Measurements from ENCODE around the gene LRRC61. TPM values are rescaled to one million over a fixed set of nuclear protein-coding genes. Genes with fewer than 3 reads are reported as not detected.

Gene LRRC61
- total RNA-seq, 6 experiments from 2014 or later, result 13.0 to 33.0 (median 19.1) TPM

GRCh38 chr7:150355666-150356059 lies 32.5 kb downstream of the LRRC61 start:
- ATAC-seq (no peak), DNase-seq (no peak)
- no peak overlapping the region for H3K4me3 ChIP-seq
- H3K36me3 ChIP-seq, result no peaks in the 10 kb centered on the region
- WGBS (ENCODE audit: insufficient coverage, low coverage, low lambda C conversion rate, missing lambda C conversion rate), result 91% methylated on average over 1 of the region's 1 CpG
- no peaks in the 10 kb centered on the region for H3K9me3 ChIP-seq
- peaks cover 0 to 23% (median 7%) of the 10 kb centered on the region in 4 donors for H3K4me1 ChIP-seq
- H3K27ac ChIP-seq, result peak overlapping the region in 2 of 3 donors; percentile 78 to 82
- H3K27me3 ChIP-seq, result no peaks in the 10 kb centered on the region
- no peak for TF ChIP-seq POLR2A (IDR thresholded peaks at IDR 0.05)
- TF ChIP-seq CTCF (IDR thresholded peaks at IDR 0.05), result no peak
- intact Hi-C loops (cut with DNase I), result no loop called here

- DNase-seq, result no peak
- WGBS (ENCODE audit: insufficient coverage, low coverage, low lambda C conversion rate, missing lambda C conversion rate), result 7% methylated on average over 5 of the region's 6 CpGs
- H3K27me3 ChIP-seq, result no peaks in the 10 kb centered on the region
- H3K27ac ChIP-seq, result peak overlapping the region in 2 of 3 donors; percentile 78 to 82
- intact Hi-C loops (cut with DNase I), result no loop called here
- TF ChIP-seq CTCF (IDR thresholded peaks at IDR 0.05), result peak; percentile 41 to 70 (median 66)
- TF ChIP-seq POLR2A (IDR thresholded peaks at IDR 0.05), result no peak
- H3K36me3 ChIP-seq, result no peaks in the 10 kb centered on the region
- peak; percentile 18 to 46 (median 45) for ATAC-seq
- no peaks in the 10 kb centered on the region for H3K9me3 ChIP-seq
- no peak overlapping the region for H3K4me3 ChIP-seq
- peaks cover 0 to 23% (median 7%) of the 10 kb centered on the region in 4 donors for H3K4me1 ChIP-seq
Observed at GRCh38 chr7:150356265-150356897, 33.2 kb downstream of the LRRC61 start.

GRCh38 chr7:150357270-150357669 lies 34.1 kb downstream of the LRRC61 start:
- H3K4me3 ChIP-seq, result no peak overlapping the region
- H3K27ac ChIP-seq, result peak overlapping the region in 1 of 3 donors; percentile 78
- H3K4me1 ChIP-seq, result peaks cover 0 to 23% (median 7%) of the 10 kb centered on the region in 4 donors
- intact Hi-C loops (cut with DNase I), result no loop called here
- H3K27me3 ChIP-seq, result no peaks in the 10 kb centered on the region
- WGBS (ENCODE audit: insufficient coverage, low coverage, low lambda C conversion rate, missing lambda C conversion rate), result 38% methylated on average over 6 of the region's 9 CpGs
- TF ChIP-seq POLR2A (IDR thresholded peaks at IDR 0.05) (no peak), CTCF (IDR thresholded peaks at IDR 0.05) (no peak)
- H3K9me3 ChIP-seq, result no peaks in the 10 kb centered on the region
- ATAC-seq, result no peak
- no peak for DNase-seq
- H3K36me3 ChIP-seq, result no peaks in the 10 kb centered on the region

- no peaks in the 10 kb centered on the region for H3K27me3 ChIP-seq
- intact Hi-C loops (cut with DNase I), result no loop called here
- TF ChIP-seq POLR2A (IDR thresholded peaks at IDR 0.05) (no peak), CTCF (IDR thresholded peaks at IDR 0.05) (no peak)
Observed at GRCh38 chr7:150357771-150358427, 34.7 kb downstream of the LRRC61 start.

More at GRCh38 chr7:150357771-150358427, 34.7 kb downstream of the LRRC61 start:
- Histone ChIP-seq H3K9me3 (no peaks in the 10 kb centered on the region), H3K4me1 (peaks cover 0 to 23% (median 7%) of the 10 kb centered on the region in 4 donors), H3K27ac (no peak overlapping the region), H3K36me3 (no peaks in the 10 kb centered on the region), H3K4me3 (no peak overlapping the region)
- DNase-seq, result no peak
- 86% methylated on average over 11 of the region's 13 CpGs for WGBS (ENCODE audit: insufficient coverage, low coverage, low lambda C conversion rate, missing lambda C conversion rate)
- no peak for ATAC-seq
